Measurements from ENCODE around the gene RIPPLY2. TPM values are rescaled to one million over a fixed set of nuclear protein-coding genes. Genes with fewer than 3 reads are reported as not detected.

Gene RIPPLY2
- total and polyA plus RNA-seq, 9 of the 15 experiments (the other 6 are each of a cell fraction or from before 2014, with no cell fraction given) = not detected

GRCh38 chr6:83884523-83884922 is 31.4 kb downstream of the RIPPLY2 start (continued):
- TF ChIP-seq, protein P1, sequence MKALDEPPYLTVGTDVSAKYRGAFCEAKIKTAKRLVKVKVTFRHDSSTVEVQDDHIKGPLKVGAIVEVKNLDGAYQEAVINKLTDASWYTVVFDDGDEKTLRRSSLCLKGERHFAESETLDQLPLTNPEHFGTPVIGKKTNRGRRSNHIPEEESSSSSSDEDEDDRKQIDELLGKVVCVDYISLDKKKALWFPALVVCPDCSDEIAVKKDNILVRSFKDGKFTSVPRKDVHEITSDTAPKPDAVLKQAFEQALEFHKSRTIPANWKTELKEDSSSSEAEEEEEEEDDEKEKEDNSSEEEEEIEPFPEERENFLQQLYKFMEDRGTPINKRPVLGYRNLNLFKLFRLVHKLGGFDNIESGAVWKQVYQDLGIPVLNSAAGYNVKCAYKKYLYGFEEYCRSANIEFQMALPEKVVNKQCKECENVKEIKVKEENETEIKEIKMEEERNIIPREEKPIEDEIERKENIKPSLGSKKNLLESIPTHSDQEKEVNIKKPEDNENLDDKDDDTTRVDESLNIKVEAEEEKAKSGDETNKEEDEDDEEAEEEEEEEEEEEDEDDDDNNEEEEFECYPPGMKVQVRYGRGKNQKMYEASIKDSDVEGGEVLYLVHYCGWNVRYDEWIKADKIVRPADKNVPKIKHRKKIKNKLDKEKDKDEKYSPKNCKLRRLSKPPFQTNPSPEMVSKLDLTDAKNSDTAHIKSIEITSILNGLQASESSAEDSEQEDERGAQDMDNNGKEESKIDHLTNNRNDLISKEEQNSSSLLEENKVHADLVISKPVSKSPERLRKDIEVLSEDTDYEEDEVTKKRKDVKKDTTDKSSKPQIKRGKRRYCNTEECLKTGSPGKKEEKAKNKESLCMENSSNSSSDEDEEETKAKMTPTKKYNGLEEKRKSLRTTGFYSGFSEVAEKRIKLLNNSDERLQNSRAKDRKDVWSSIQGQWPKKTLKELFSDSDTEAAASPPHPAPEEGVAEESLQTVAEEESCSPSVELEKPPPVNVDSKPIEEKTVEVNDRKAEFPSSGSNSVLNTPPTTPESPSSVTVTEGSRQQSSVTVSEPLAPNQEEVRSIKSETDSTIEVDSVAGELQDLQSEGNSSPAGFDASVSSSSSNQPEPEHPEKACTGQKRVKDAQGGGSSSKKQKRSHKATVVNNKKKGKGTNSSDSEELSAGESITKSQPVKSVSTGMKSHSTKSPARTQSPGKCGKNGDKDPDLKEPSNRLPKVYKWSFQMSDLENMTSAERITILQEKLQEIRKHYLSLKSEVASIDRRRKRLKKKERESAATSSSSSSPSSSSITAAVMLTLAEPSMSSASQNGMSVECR (CRISPR knock-in tag; IDR thresholded peaks at IDR 0.05) = no peak
- TF ChIP-seq SMARCC2 (IDR thresholded peaks at IDR 0.05; ENCODE audit: low read depth) (no peak), CTBP1 (IDR thresholded peaks at IDR 0.05; ENCODE audit: borderline replicate concordance) (no peak), FOXP1 (CRISPR knock-in tag; IDR thresholded peaks at IDR 0.05) (no peak), NONO (IDR thresholded peaks at IDR 0.05; ENCODE audit: low read depth in 2 of 2, low read length in 1 of 2) (peak in 1 of 2 experiments; percentile 51; a peak in 1 of 4 replicates), YY1 (IDR thresholded peaks at IDR 0.05; ENCODE audit: borderline replicate concordance in 1 of 3, control insufficient read depth in 1 of 3, extremely low read depth in 1 of 3, insufficient read depth in 3 of 3, insufficient read length in 1 of 3, insufficient replicate concordance in 2 of 3, low read depth in 1 of 3, low read length in 2 of 3) (no peak), SMARCE1 (IDR thresholded peaks at IDR 0.05) (no peak), DEAF1 (CRISPR knock-in tag; IDR thresholded peaks at IDR 0.05) (peak; percentile 97), FOS (IDR thresholded peaks at IDR 0.05; ENCODE audit: extremely low read depth, insufficient read length) (no peak), RBM15 (IDR thresholded peaks at IDR 0.05; ENCODE audit: insufficient read depth, low read length) (no peak), HMG20A (CRISPR knock-in tag; conservative IDR thresholded peaks at IDR 0.05) (no peak), CSDE1 (IDR thresholded peaks at IDR 0.05) (no peak), RAD21 (CRISPR knock-in tag; conservative IDR thresholded peaks at IDR 0.05 in 1 of 2, IDR thresholded peaks at IDR 0.05 in 1 of 2) (peak; percentile 99 to 100), ZNF174 (CRISPR knock-in tag; IDR thresholded peaks at IDR 0.05) (no peak)
- TF ChIP-seq, protein P2, sequence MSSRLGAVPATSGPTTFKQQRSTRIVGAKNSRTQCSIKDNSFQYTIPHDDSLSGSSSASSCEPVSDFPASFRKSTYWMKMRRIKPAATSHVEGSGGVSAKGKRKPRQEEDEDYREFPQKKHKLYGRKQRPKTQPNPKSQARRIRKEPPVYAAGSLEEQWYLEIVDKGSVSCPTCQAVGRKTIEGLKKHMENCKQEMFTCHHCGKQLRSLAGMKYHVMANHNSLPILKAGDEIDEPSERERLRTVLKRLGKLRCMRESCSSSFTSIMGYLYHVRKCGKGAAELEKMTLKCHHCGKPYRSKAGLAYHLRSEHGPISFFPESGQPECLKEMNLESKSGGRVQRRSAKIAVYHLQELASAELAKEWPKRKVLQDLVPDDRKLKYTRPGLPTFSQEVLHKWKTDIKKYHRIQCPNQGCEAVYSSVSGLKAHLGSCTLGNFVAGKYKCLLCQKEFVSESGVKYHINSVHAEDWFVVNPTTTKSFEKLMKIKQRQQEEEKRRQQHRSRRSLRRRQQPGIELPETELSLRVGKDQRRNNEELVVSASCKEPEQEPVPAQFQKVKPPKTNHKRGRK (tag; IDR thresholded peaks at IDR 0.05) = no peak
- TF ChIP-seq, protein P3, sequence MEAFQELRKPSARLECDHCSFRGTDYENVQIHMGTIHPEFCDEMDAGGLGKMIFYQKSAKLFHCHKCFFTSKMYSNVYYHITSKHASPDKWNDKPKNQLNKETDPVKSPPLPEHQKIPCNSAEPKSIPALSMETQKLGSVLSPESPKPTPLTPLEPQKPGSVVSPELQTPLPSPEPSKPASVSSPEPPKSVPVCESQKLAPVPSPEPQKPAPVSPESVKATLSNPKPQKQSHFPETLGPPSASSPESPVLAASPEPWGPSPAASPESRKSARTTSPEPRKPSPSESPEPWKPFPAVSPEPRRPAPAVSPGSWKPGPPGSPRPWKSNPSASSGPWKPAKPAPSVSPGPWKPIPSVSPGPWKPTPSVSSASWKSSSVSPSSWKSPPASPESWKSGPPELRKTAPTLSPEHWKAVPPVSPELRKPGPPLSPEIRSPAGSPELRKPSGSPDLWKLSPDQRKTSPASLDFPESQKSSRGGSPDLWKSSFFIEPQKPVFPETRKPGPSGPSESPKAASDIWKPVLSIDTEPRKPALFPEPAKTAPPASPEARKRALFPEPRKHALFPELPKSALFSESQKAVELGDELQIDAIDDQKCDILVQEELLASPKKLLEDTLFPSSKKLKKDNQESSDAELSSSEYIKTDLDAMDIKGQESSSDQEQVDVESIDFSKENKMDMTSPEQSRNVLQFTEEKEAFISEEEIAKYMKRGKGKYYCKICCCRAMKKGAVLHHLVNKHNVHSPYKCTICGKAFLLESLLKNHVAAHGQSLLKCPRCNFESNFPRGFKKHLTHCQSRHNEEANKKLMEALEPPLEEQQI (IDR thresholded peaks at IDR 0.05) = peak; percentile 88
